Measurements from ENCODE around the gene ADAMTS2.

Gene ADAMTS2

GRCh38 chr5:179361037-179361603, 15.9 kb upstream of the ADAMTS2 start:
- FAIRE-seq (no peak), DNase-seq (ENCODE audit: insufficient read length, low spot score) (no peak)
- TF ChIP-seq CTCF (IDR thresholded peaks at IDR 0.05; ENCODE audit: insufficient read depth, missing control alignments), result no peak

DNA sequence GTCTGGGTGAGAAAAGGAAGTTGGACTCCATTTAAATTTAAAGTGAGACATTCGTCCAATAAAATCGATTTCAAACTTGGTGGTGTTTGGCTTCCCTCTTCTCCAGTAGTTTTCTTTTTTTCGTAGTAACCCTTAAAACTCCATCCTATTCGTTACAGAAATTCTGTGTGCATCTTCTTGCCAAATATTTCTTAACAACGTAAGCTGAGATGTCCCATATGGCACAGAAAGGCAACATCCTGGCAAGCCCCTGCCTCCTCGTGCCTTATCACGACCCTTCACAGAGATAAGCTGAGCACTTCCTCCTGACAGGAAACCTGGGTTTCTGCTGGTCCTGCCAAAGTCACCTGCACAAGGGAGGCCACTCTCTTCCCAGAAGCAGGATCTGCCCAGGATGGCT, 11.8 kb upstream of the ADAMTS2 start:
- TF ChIP-seq CTCF (IDR thresholded peaks at IDR 0.05; ENCODE audit: insufficient read depth, missing control alignments), result no peak
- FAIRE-seq (no peak), DNase-seq (ENCODE audit: insufficient read length, low spot score) (no peak)

GRCh38 chr5:179355976-179356974, 11.0 kb upstream of the ADAMTS2 start:
- TF ChIP-seq CTCF (IDR thresholded peaks at IDR 0.05; ENCODE audit: insufficient read depth, missing control alignments), result no peak
- FAIRE-seq (no peak), DNase-seq (ENCODE audit: insufficient read length, low spot score) (no peak)

- DNase-seq (ENCODE audit: insufficient read length, low spot score), result no peak
- no peak for TF ChIP-seq CTCF (IDR thresholded peaks at IDR 0.05; ENCODE audit: insufficient read depth, missing control alignments)
- FAIRE-seq, result no peak
Observed at GRCh38 chr5:179354305-179354882, 9.1 kb upstream of the ADAMTS2 start.

DNA sequence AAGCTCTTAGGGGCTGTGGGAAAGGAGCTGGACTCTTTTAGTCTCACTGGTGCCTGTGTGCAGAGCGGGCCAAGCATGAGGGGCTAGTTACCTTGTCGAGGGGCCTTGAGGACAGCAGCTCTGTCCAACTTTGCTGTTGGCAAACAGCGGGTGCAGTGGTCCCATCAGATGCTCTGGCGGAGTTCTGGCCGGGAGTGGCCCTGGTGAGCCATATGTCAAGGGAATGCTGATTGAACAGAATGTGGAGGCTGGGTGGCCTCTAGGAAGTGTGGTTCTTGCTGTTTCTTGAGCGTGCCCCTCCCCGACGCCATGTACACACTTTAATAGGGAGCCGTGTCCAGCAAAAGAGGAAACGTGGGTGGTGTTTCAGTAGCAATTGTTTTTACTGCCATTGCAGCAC, 3.6 kb upstream of the ADAMTS2 start:
- FAIRE-seq (no peak), DNase-seq (ENCODE audit: insufficient read length, low spot score) (no peak)
- TF ChIP-seq CTCF (IDR thresholded peaks at IDR 0.05; ENCODE audit: insufficient read depth, missing control alignments), result no peak

DNA sequence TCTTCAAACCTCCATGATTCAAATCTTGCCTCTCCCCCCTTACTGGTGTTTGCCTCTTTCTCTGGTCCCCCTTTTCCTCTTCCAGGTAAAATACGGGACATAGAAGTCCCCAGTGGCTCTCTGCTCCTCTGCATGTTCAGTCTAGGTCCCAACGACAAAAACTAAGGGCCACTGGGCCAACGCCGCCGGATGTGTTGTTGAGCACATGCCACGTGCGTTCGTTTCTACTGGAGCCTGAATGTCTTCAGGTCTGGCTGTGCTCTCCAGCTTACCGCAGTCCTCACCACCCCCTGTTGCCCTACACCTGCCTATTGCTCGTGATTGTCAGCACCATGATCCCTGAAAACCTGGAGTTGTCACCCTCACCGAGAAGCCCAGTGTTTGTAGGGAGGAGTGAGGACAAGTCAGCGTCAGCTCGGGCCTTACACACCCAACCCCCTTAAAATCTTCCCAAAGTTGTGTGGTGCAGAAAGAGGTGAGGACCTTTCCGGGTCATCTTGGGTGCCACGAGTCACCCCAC, 2.8 kb upstream of the ADAMTS2 start:
- TF ChIP-seq CTCF (IDR thresholded peaks at IDR 0.05; ENCODE audit: insufficient read depth, missing control alignments), result no peak
- FAIRE-seq, result no peak

More for the DNA sequence above, 2.8 kb upstream of the ADAMTS2 start:
- no peak for DNase-seq (ENCODE audit: insufficient read length, low spot score)
